Astrocyte (in vitro differentiated cells and primary cell): ENCODE measurements around the gene CHN1. TPM values are rescaled to one million over a fixed set of nuclear protein-coding genes. Genes with fewer than 3 reads are reported as not detected.

Source experiments
- DNase-seq: peaks from one replicate; pipeline ENCODE4 v3.0.0-alpha.2; 2010; ENCODE audit warnings: low read depth
- FAIRE-seq: peaks from 2 replicates; lab custom pipeline; 2011; peaks lifted over from hg19 to GRCh38; lab: Jason Lieb, UNC
- H2AFZ ChIP-seq: 2 replicates; pipeline ENCODE4 v1.6.0; 2012; ENCODE audit warnings: low read depth, low read length, inconsistent platforms
- H3K27ac ChIP-seq: 2 replicates; pipeline ENCODE4 v1.5.1; 2011; ENCODE audit warnings: low read depth, low read length, inconsistent platforms
- H3K27me3 ChIP-seq: 2 replicates; pipeline ENCODE4 v1.6.0; 2011; ENCODE audit warnings: low read length, inconsistent platforms; ENCODE audit not compliant: insufficient read depth
- H3K36me3 ChIP-seq: 2 replicates; pipeline ENCODE4 v1.5.1; 2011; ENCODE audit warnings: low read length, inconsistent platforms; ENCODE audit not compliant: insufficient read depth
- H3K4me1 ChIP-seq: 2 replicates; pipeline ENCODE4 v1.5.1; 2011; ENCODE audit warnings: low read length, inconsistent platforms; ENCODE audit not compliant: insufficient read depth
- H3K4me2 ChIP-seq: 2 replicates; pipeline ENCODE4 v1.6.0; 2012; ENCODE audit warnings: low read length, inconsistent platforms
- H3K4me3 ChIP-seq: 2 replicates; pipeline ENCODE4 v1.5.1; 2011; ENCODE audit warnings: low read depth, mild to moderate bottlenecking, low read length, inconsistent platforms; ENCODE audit not compliant: insufficient read depth
- H3K79me2 ChIP-seq: 2 replicates; pipeline ENCODE4 v1.6.0; 2012; ENCODE audit warnings: mild to moderate bottlenecking, low read length, inconsistent platforms; ENCODE audit not compliant: insufficient read depth
- H3K9ac ChIP-seq: 2 replicates; pipeline ENCODE4 v1.6.0; 2012; ENCODE audit warnings: mild to moderate bottlenecking, low read length, inconsistent platforms
- H3K9me3 ChIP-seq: 2 replicates; pipeline ENCODE4 v1.5.1; 2012; ENCODE audit warnings: low read depth, mild to moderate bottlenecking, low read length, inconsistent platforms; ENCODE audit not compliant: insufficient read depth
- H4K20me1 ChIP-seq: 2 replicates; pipeline ENCODE4 v1.6.0; 2012; ENCODE audit warnings: low read length, inconsistent platforms; ENCODE audit not compliant: insufficient read depth
- H3K27ac Mint-ChIP-seq: one replicate; pipeline ENCODE4 v1.8.0; 2021; ENCODE audit warnings: mild to moderate bottlenecking, mixed read lengths; ENCODE audit not compliant: unreplicated experiment
- H3K27me3 Mint-ChIP-seq: one replicate; pipeline ENCODE4 v1.8.0; 2021; ENCODE audit warnings: low read depth, mixed read lengths; ENCODE audit not compliant: unreplicated experiment
- H3K36me3 Mint-ChIP-seq: one replicate; pipeline ENCODE4 v1.8.0; 2021; ENCODE audit warnings: low read depth, mixed read lengths; ENCODE audit not compliant: unreplicated experiment
- H3K4me1 Mint-ChIP-seq: one replicate; pipeline ENCODE4 v1.8.0; 2021; ENCODE audit warnings: low read depth, mixed read lengths; ENCODE audit not compliant: unreplicated experiment
- H3K4me3 Mint-ChIP-seq: one replicate; pipeline ENCODE4 v1.8.0; 2021; ENCODE audit warnings: mild to moderate bottlenecking, moderate library complexity, mixed read lengths; ENCODE audit not compliant: unreplicated experiment
- H3K9me3 Mint-ChIP-seq: one replicate; pipeline ENCODE4 v1.8.0; 2021; ENCODE audit warnings: mild to moderate bottlenecking, mixed read lengths; ENCODE audit not compliant: unreplicated experiment
- CTCF ChIP-seq: IDR thresholded peaks from 2 replicates; pipeline ENCODE4 v1.5.1; 2011; ENCODE audit warnings: low read depth, mild to moderate bottlenecking, inconsistent platforms, low read length, moderate library complexity; ENCODE audit not compliant: insufficient read depth
- EZH2 ChIP-seq: IDR thresholded peaks from 2 replicates; pipeline ENCODE4 v1.6.1; 2012; ENCODE audit warnings: mild to moderate bottlenecking, low read length, inconsistent platforms; ENCODE audit not compliant: insufficient read depth
- total RNA-seq: library from RNA; stranded (reverse); gene quantifications from 2 replicates; pipeline ENCODE4 v1.2.1, GENCODE V29; 2021

CHN1 gene
- total RNA-seq, 1 donor from 2014 or later, result 23.9 TPM

- DNase-seq, result no peak
- no peak overlapping the region for H3K4me3 Mint-ChIP-seq
- H3K27me3 Mint-ChIP-seq, result peaks cover 3% of the 10 kb centered on the region
- no peaks in the 10 kb centered on the region for H3K9me3 Mint-ChIP-seq
- no peaks in the 10 kb centered on the region for H3K36me3 ChIP-seq
- no peak overlapping the region for H3K9ac ChIP-seq
- no peak for FAIRE-seq
- no peak overlapping the region for H3K27ac ChIP-seq
- H3K4me2 ChIP-seq, result no peak overlapping the region
- no peak overlapping the region for H2AFZ ChIP-seq
- H3K27me3 ChIP-seq, result peaks cover 8% of the 10 kb centered on the region
- no peak overlapping the region for H3K27ac Mint-ChIP-seq
- H4K20me1 ChIP-seq, result no peaks in the 10 kb centered on the region
- no peaks in the 10 kb centered on the region for H3K79me2 ChIP-seq
- no peaks in the 10 kb centered on the region for H3K4me1 ChIP-seq
- no peaks in the 10 kb centered on the region for H3K36me3 Mint-ChIP-seq
- H3K4me1 Mint-ChIP-seq, result peaks cover 2% of the 10 kb centered on the region
- TF ChIP-seq CTCF (no peak), EZH2 (no peak)
- H3K9me3 ChIP-seq, result no peaks in the 10 kb centered on the region
- no peak overlapping the region for H3K4me3 ChIP-seq
Measured at GRCh38 chr2:174750923-174751441, 254.2 kb downstream of the CHN1 start.

- H3K4me1 ChIP-seq, result no peaks in the 10 kb centered on the region
- no peak overlapping the region for H3K4me2 ChIP-seq
- no peak for TF ChIP-seq EZH2
- no peak for TF ChIP-seq CTCF
- H3K27me3 Mint-ChIP-seq, result peaks cover 7% of the 10 kb centered on the region
- H3K27me3 ChIP-seq, result peaks cover 8% of the 10 kb centered on the region
- H3K9me3 Mint-ChIP-seq, result no peaks in the 10 kb centered on the region
- no peaks in the 10 kb centered on the region for H4K20me1 ChIP-seq
- H3K79me2 ChIP-seq, result no peaks in the 10 kb centered on the region
- no peaks in the 10 kb centered on the region for H3K36me3 ChIP-seq
- H3K4me1 Mint-ChIP-seq, result peaks cover 2% of the 10 kb centered on the region
- no peak overlapping the region for H3K27ac Mint-ChIP-seq
- H3K9me3 ChIP-seq, result no peaks in the 10 kb centered on the region
- H3K27ac ChIP-seq, result no peak overlapping the region
- no peak overlapping the region for H3K4me3 ChIP-seq
- H3K9ac ChIP-seq, result no peak overlapping the region
- FAIRE-seq (no peak), DNase-seq (no peak)
- no peak overlapping the region for H2AFZ ChIP-seq
- no peaks in the 10 kb centered on the region for H3K36me3 Mint-ChIP-seq
- H3K4me3 Mint-ChIP-seq, result no peak overlapping the region
Measured at GRCh38 chr2:174749793-174750192, 255.4 kb downstream of the CHN1 start.

- H3K4me1 Mint-ChIP-seq, result peaks cover 2% of the 10 kb centered on the region
- FAIRE-seq (no peak), DNase-seq (peak; percentile 22)
- Histone ChIP-seq H4K20me1 (no peaks in the 10 kb centered on the region), H3K27me3 (peaks cover 8% of the 10 kb centered on the region), H3K4me3 (no peak overlapping the region), H3K36me3 (no peaks in the 10 kb centered on the region), H2AFZ (no peak overlapping the region), H3K4me1 (no peaks in the 10 kb centered on the region), H3K9me3 (no peaks in the 10 kb centered on the region), H3K9ac (no peak overlapping the region), H3K27ac (no peak overlapping the region), H3K4me2 (no peak overlapping the region), H3K79me2 (no peaks in the 10 kb centered on the region)
- no peak overlapping the region for H3K4me3 Mint-ChIP-seq
- TF ChIP-seq CTCF (peak; percentile 75), EZH2 (no peak)
- peaks cover 7% of the 10 kb centered on the region for H3K27me3 Mint-ChIP-seq
- no peak overlapping the region for H3K27ac Mint-ChIP-seq
- no peaks in the 10 kb centered on the region for H3K36me3 Mint-ChIP-seq
- H3K9me3 Mint-ChIP-seq, result no peaks in the 10 kb centered on the region
Measured at GRCh38 chr2:174748948-174749347, 256.2 kb downstream of the CHN1 start.

Other genes starting within 250 kb of the CHN1 start
- gene CHRNA1, start 240.9 kb downstream of the CHN1 start, total RNA-seq, result 3.7 and 5.9 TPM in 2 replicates
- 54.7 and 55.8 TPM in 2 replicates for gene ATF2, start 162.8 kb upstream of the CHN1 start, total RNA-seq
- 273 and 289 TPM in 2 replicates for gene ATP5MC3, start 176.3 kb upstream of the CHN1 start, total RNA-seq